GM23338 (cell line): ENCODE data around the gene GALNT6. TPM values are rescaled to one million over a fixed set of nuclear protein-coding genes. Genes with fewer than 3 reads are reported as not detected.

ENCODE experiments used
- ATAC-seq: fragments of 200-7000 bp; cut with Tn5 transposase; 3 replicates; pipeline ENCODE4 v1.9.1; 2020
- DNase-seq: peaks from one replicate; pipeline ENCODE4 v3.0.0-alpha.2; 2015; ENCODE audit warnings: low spot score
- H2AFZ ChIP-seq: fragments of 200-600 bp; sonication (generic); 2 replicates; pipeline ENCODE4 v1.8.0; 2016; ENCODE audit warnings: antibody characterized with exemption, mild to moderate bottlenecking, moderate library complexity
- H3F3A ChIP-seq: fragments of 200-600 bp; sonication (generic); replicated peaks from 2 replicates; pipeline ENCODE4 v1.8.0; 2017; ENCODE audit warnings: antibody characterized with exemption, mixed run types, low read depth
- H3K27ac ChIP-seq: fragments of 200-600 bp; sonication (generic); 2 replicates; pipeline ENCODE4 v1.6.1; 2016; ENCODE audit warnings: low read depth
- H3K27me3 ChIP-seq: fragments of 200-600 bp; sonication (generic); 2 replicates; pipeline ENCODE4 v1.8.0; 2016; ENCODE audit warnings: mild to moderate bottlenecking, mixed run types, moderate library complexity; ENCODE audit not compliant: insufficient read depth
- H3K36me3 ChIP-seq: fragments of 200-600 bp; sonication (generic); 2 replicates; pipeline ENCODE4 v1.8.0; 2016; ENCODE audit warnings: mild to moderate bottlenecking; ENCODE audit not compliant: insufficient read depth
- H3K4me1 ChIP-seq: fragments of 200-600 bp; sonication (generic); 2 replicates; pipeline ENCODE4 v1.8.0; 2016; ENCODE audit warnings: mild to moderate bottlenecking, moderate library complexity; ENCODE audit not compliant: insufficient read depth
- H3K4me2 ChIP-seq: fragments of 200-600 bp; sonication (generic); 2 replicates; pipeline ENCODE4 v1.7.1; 2017; ENCODE audit warnings: mixed run types
- H3K4me3 ChIP-seq: fragments of 200-600 bp; sonication (generic); 2 replicates; pipeline ENCODE4 v1.6.1; 2016; ENCODE audit warnings: mixed run types
- H3K79me2 ChIP-seq: fragments of 200-600 bp; sonication (generic); replicated peaks from 2 replicates; pipeline ENCODE4 v1.8.0; 2017; ENCODE audit warnings: mild to moderate bottlenecking; ENCODE audit not compliant: insufficient read depth
- H3K9me2 ChIP-seq: fragments of 200-600 bp; sonication (generic); 2 replicates; pipeline ENCODE4 v1.8.0; 2017; ENCODE audit not compliant: insufficient read depth
- H4K20me1 ChIP-seq: fragments of 200-600 bp; sonication (generic); replicated peaks from 2 replicates; pipeline ENCODE4 v1.8.0; 2017; ENCODE audit warnings: mild to moderate bottlenecking; ENCODE audit not compliant: insufficient read depth
- H3K27ac Mint-ChIP-seq: 2 replicates; pipeline ENCODE4 v1.8.0; 2020; ENCODE audit warnings: inconsistent platforms, mild to moderate bottlenecking, moderate library complexity, mixed read lengths
- H3K27me3 Mint-ChIP-seq: 3 replicates; pipeline ENCODE4 v1.8.0; 2022; ENCODE audit warnings: low read depth, mild to moderate bottlenecking, moderate library complexity, mixed read lengths, inconsistent platforms; ENCODE audit not compliant: insufficient read depth, poor library complexity
- H3K36me3 Mint-ChIP-seq: 3 replicates; pipeline ENCODE4 v1.8.0; 2021; ENCODE audit warnings: low read depth, mild to moderate bottlenecking, inconsistent platforms, moderate library complexity, mixed read lengths
- H3K4me1 Mint-ChIP-seq: 3 replicates; pipeline ENCODE4 v1.8.0; 2020; ENCODE audit warnings: mild to moderate bottlenecking, inconsistent platforms, mixed read lengths
- H3K4me3 Mint-ChIP-seq: 3 replicates; pipeline ENCODE4 v1.8.0; 2021; ENCODE audit warnings: moderate library complexity, mild to moderate bottlenecking, inconsistent platforms, mixed read lengths
- H3K9me3 Mint-ChIP-seq: 3 replicates; pipeline ENCODE4 v1.8.0; 2020; ENCODE audit warnings: moderate library complexity, mild to moderate bottlenecking, inconsistent platforms, mixed read lengths
- CREB1 ChIP-seq: fragments of 250-450 bp; sonication (Bioruptor Pico); IDR thresholded peaks from 2 replicates; pipeline ENCODE4 v1.5.0; 2020; ENCODE audit warnings: low read depth, mild to moderate bottlenecking, moderate library complexity
- EZH2 ChIP-seq: fragments of 200-600 bp; sonication (generic); IDR thresholded peaks from one replicate; pipeline ENCODE4 v1.8.0; 2017; ENCODE audit warnings: antibody characterized with exemption, mild to moderate bottlenecking, low read depth; ENCODE audit not compliant: unreplicated experiment
- JUNB ChIP-seq: IDR thresholded peaks from one replicate; pipeline ENCODE4 v1.6.1; 2016; ENCODE audit warnings: antibody characterized with exemption; ENCODE audit not compliant: unreplicated experiment
- ZNF114 ChIP-seq: fragments of 250-450 bp; sonication (Bioruptor Pico); IDR thresholded peaks from 2 replicates; pipeline ENCODE4 v1.5.0; 2020; ENCODE audit warnings: mild to moderate bottlenecking, moderate library complexity
- ZNF331 ChIP-seq: fragments of 250-450 bp; sonication (Bioruptor Pico); IDR thresholded peaks from 2 replicates; pipeline ENCODE4 v1.5.0; 2020; ENCODE audit warnings: low read depth, mild to moderate bottlenecking, moderate library complexity
- polyA plus RNA-seq: library from polyadenylated mRNA; unstranded; fragments of >200 nt; fragmentation: Nextera tagmentation; extraction: Ambion mirVana; gene quantifications from 2 replicates; pipeline ENCODE4 v1.2.1, GENCODE V29; 2016
- total RNA-seq: library from RNA; depleted of rRNA; stranded (reverse); fragments of >200 nt; shearing (Covaris generic); gene quantifications from 2 replicates; pipeline ENCODE4 v1.2.3, GENCODE V29; 2014
- TF ChIP-seq, protein P1 (sequence below): IDR thresholded peaks from one replicate; pipeline ENCODE4 v1.6.1; 2018; ENCODE audit warnings: antibody characterized with exemption; ENCODE audit not compliant: unreplicated experiment
- TF ChIP-seq, protein P2 (sequence below), 2 experiments: fragments of 200-600 bp in 1 of 2; sonication (generic) in 1 of 2; conservative IDR thresholded peaks; 2 replicates each; pipeline versions ENCODE4 v1.5.1 to v1.6.1; 2016 to 2017; ENCODE audit warnings: antibody characterized with exemption in 2 of 2, low read depth in 2 of 2, mild to moderate bottlenecking in 2 of 2, moderate library complexity in 1 of 2
- TF ChIP-seq, protein P3 (sequence below): IDR thresholded peaks from 2 replicates; pipeline ENCODE4 v1.6.1; 2016; ENCODE audit warnings: antibody characterized with exemption

The GALNT6 gene
- total and polyA plus RNA-seq, 2 experiments from 2014 or later: 8.1 to 18.6 TPM

DNA sequence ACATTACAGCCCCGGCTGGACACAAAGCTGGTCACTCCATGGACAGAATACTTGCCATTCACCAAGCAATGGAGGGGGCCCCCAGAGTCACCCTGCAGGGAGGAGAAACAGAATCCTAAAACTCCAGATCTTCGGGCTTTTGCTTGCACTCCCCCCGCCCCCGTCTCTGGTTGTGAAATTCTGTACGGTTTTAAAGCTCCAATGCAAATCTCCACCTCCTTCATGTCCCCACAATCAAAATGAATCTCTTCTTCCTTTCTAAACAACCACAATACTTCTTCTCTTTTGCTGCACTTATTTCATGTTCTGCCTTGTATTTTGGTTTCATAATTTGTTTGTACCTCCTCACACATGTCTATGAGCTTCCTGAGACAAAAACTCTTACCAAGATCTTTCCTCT, 61.5 kb downstream of the GALNT6 start (continued):
- TF ChIP-seq, protein P1, sequence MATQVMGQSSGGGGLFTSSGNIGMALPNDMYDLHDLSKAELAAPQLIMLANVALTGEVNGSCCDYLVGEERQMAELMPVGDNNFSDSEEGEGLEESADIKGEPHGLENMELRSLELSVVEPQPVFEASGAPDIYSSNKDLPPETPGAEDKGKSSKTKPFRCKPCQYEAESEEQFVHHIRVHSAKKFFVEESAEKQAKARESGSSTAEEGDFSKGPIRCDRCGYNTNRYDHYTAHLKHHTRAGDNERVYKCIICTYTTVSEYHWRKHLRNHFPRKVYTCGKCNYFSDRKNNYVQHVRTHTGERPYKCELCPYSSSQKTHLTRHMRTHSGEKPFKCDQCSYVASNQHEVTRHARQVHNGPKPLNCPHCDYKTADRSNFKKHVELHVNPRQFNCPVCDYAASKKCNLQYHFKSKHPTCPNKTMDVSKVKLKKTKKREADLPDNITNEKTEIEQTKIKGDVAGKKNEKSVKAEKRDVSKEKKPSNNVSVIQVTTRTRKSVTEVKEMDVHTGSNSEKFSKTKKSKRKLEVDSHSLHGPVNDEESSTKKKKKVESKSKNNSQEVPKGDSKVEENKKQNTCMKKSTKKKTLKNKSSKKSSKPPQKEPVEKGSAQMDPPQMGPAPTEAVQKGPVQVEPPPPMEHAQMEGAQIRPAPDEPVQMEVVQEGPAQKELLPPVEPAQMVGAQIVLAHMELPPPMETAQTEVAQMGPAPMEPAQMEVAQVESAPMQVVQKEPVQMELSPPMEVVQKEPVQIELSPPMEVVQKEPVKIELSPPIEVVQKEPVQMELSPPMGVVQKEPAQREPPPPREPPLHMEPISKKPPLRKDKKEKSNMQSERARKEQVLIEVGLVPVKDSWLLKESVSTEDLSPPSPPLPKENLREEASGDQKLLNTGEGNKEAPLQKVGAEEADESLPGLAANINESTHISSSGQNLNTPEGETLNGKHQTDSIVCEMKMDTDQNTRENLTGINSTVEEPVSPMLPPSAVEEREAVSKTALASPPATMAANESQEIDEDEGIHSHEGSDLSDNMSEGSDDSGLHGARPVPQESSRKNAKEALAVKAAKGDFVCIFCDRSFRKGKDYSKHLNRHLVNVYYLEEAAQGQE: no peak
- TF ChIP-seq EZH2 (no peak), ZNF331 (CRISPR knock-in tag) (no peak), ZNF114 (CRISPR knock-in tag) (no peak)
- TF ChIP-seq, protein P2, sequence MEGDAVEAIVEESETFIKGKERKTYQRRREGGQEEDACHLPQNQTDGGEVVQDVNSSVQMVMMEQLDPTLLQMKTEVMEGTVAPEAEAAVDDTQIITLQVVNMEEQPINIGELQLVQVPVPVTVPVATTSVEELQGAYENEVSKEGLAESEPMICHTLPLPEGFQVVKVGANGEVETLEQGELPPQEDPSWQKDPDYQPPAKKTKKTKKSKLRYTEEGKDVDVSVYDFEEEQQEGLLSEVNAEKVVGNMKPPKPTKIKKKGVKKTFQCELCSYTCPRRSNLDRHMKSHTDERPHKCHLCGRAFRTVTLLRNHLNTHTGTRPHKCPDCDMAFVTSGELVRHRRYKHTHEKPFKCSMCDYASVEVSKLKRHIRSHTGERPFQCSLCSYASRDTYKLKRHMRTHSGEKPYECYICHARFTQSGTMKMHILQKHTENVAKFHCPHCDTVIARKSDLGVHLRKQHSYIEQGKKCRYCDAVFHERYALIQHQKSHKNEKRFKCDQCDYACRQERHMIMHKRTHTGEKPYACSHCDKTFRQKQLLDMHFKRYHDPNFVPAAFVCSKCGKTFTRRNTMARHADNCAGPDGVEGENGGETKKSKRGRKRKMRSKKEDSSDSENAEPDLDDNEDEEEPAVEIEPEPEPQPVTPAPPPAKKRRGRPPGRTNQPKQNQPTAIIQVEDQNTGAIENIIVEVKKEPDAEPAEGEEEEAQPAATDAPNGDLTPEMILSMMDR (conservative IDR thresholded peaks at IDR 0.05; ENCODE audit: low read depth in 2 of 2): no peak
- TF ChIP-seq, protein P3, sequence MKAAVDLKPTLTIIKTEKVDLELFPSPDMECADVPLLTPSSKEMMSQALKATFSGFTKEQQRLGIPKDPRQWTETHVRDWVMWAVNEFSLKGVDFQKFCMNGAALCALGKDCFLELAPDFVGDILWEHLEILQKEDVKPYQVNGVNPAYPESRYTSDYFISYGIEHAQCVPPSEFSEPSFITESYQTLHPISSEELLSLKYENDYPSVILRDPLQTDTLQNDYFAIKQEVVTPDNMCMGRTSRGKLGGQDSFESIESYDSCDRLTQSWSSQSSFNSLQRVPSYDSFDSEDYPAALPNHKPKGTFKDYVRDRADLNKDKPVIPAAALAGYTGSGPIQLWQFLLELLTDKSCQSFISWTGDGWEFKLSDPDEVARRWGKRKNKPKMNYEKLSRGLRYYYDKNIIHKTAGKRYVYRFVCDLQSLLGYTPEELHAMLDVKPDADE: no peak

DNA sequence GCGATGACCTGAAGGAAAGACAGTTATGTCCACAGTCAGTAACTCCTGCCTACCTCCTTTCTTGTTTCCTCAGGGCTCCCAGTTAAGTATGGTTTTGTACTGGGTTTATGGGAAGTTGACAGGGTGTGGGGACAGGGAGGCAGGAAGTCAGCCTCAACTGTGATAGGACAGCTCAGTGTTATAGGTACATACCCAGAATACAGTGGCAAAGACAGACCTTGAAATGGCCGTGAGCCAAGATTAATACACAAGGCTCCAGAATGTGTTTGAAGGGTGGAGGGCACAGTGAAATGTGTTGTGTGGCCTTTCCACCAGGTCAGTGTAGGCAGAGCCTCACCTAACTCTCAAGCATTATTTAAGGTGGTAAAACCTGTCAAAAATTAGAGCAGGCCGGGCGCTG, 62.6 kb downstream of the GALNT6 start:
- Histone ChIP-seq H3K4me1 (no peaks in the 10 kb centered on the region), H2AFZ (no peak overlapping the region), H3K79me2 (no peaks in the 10 kb centered on the region), H4K20me1 (no peaks in the 10 kb centered on the region), H3F3A (no peaks in the 10 kb centered on the region), H3K27ac (no peak overlapping the region), H3K27me3 (no peaks in the 10 kb centered on the region), H3K9me2 (no peaks in the 10 kb centered on the region), H3K4me2 (no peak overlapping the region), H3K4me3 (no peak overlapping the region), H3K36me3 (no peaks in the 10 kb centered on the region)
- no peak for DNase-seq
- Mint-ChIP-seq H3K36me3 (no peaks in the 10 kb centered on the region), H3K9me3 (no peaks in the 10 kb centered on the region; the same call in 2 of the 3 replicates), H3K27ac (no peak overlapping the region), H3K27me3 (peaks cover 3% of the 10 kb centered on the region), H3K4me1 (no peaks in the 10 kb centered on the region; the same call in 1 of the 3 replicates), H3K4me3 (no peak overlapping the region)
- TF ChIP-seq JUNB (no peak), ZNF114 (CRISPR knock-in tag) (no peak), CREB1 (CRISPR knock-in tag) (no peak)
- no peak for ATAC-seq
